Body of pancreas (tissue), 4 donors: ENCODE measurements around the gene GNAT3. TPM values are rescaled to one million over a fixed set of nuclear protein-coding genes. Genes with fewer than 3 reads are reported as not detected.
A peak's percentile ranks its signal among the peaks of the same experiment; 100 is the strongest.

Source experiments
- ATAC-seq: fragments of 150-250 bp; one replicate; pipeline ENCODE4 v1.9.1; 2016
- DNase-seq, 4 donors: peaks; one replicate each; pipeline ENCODE4 v3.0.0-alpha.2; 2019
- H3K27ac ChIP-seq, 4 donors: fragments of 200-600 bp; sonication (generic); 1 replicate in 3 of 4; 2 replicates in 1 of 4; pipeline versions ENCODE4 v1.5.1 to v1.6.1; 2016 to 2019; ENCODE audit warnings: mild to moderate bottlenecking in 1 of 4, mixed read lengths in 1 of 4, moderate library complexity in 1 of 4
- H3K27me3 ChIP-seq, 2 donors: fragments of 200-600 bp; sonication (generic); one replicate each; pipeline ENCODE4 v1.6.0; 2016; ENCODE audit warnings: mild to moderate bottlenecking in 1 of 2
- H3K36me3 ChIP-seq, 2 donors: fragments of 200-600 bp; sonication (generic); replicated peaks in 1 of 2; 2 replicates each; pipeline ENCODE4 v1.5.1; 2016; ENCODE audit warnings: low read depth in 2 of 2; ENCODE audit not compliant: insufficient read depth in 1 of 2
- H3K4me1 ChIP-seq: fragments of 200-600 bp; sonication (generic); one replicate; pipeline ENCODE4 v1.6.0; 2016
- H3K4me3 ChIP-seq, 2 donors: fragments of 200-600 bp; sonication (generic); 1 replicate in 1 of 2; 2 replicates in 1 of 2; pipeline ENCODE4 v1.5.1; 2016 to 2019
- H3K9me3 ChIP-seq, 3 donors: fragments of 200-600 bp; sonication (generic); 1 replicate in 2 of 3; 2 replicates in 1 of 3; pipeline ENCODE4 v1.5.1; 2016
- POLR2A ChIP-seq, 3 donors: fragments of 450-650 bp; IDR thresholded peaks; one replicate each; pipeline ENCODE4 v1.6.1; 2016; ENCODE audit warnings: antibody characterized with exemption in 3 of 3, mild to moderate bottlenecking in 2 of 3
- WGBS, 2 donors: methylation state at CpG; one replicate each; pipeline ENCODE4 v1.1.5; 2017; 5-methylcytosine and 5-hydroxymethylcytosine counted together
- intact Hi-C: fragments of 100-400 bp; cut with DNase I; formaldehyde crosslinking; loops from one replicate; pipeline ENCODE4 v1.15.1; 2023
- total RNA-seq, 2 donors: library from RNA; depleted of rRNA; stranded (reverse); fragments of >200 nt; gene quantifications; one replicate each; pipeline ENCODE4 v1.1.0, GENCODE V29; 2016
- TF ChIP-seq, protein P1 (sequence below), 7 experiments: fragments of 450-650 bp in 4 of 7; fragments of 200-600 bp in 3 of 7; sonication (generic) in 3 of 7; IDR thresholded peaks; one replicate each; pipeline ENCODE4 v1.5.1; 2016 to 2019; ENCODE audit warnings: antibody characterized with exemption in 7 of 7

GNAT3 gene
- total RNA-seq, 2 donors from 2014 or later: 0.26 TPM; not detected in 1

- no peaks in the 10 kb centered on the region for H3K36me3 ChIP-seq
- H3K4me3 ChIP-seq: no peak overlapping the region
- H3K4me1 ChIP-seq: no peaks in the 10 kb centered on the region
- DNase-seq: no peak
- no peaks in the 10 kb centered on the region for H3K9me3 ChIP-seq
- no peaks in the 10 kb centered on the region for H3K27me3 ChIP-seq
- intact Hi-C loops: no loop called here
- no peak for ATAC-seq
- TF ChIP-seq POLR2A (IDR thresholded peaks at IDR 0.05): no peak
- TF ChIP-seq, protein P1, sequence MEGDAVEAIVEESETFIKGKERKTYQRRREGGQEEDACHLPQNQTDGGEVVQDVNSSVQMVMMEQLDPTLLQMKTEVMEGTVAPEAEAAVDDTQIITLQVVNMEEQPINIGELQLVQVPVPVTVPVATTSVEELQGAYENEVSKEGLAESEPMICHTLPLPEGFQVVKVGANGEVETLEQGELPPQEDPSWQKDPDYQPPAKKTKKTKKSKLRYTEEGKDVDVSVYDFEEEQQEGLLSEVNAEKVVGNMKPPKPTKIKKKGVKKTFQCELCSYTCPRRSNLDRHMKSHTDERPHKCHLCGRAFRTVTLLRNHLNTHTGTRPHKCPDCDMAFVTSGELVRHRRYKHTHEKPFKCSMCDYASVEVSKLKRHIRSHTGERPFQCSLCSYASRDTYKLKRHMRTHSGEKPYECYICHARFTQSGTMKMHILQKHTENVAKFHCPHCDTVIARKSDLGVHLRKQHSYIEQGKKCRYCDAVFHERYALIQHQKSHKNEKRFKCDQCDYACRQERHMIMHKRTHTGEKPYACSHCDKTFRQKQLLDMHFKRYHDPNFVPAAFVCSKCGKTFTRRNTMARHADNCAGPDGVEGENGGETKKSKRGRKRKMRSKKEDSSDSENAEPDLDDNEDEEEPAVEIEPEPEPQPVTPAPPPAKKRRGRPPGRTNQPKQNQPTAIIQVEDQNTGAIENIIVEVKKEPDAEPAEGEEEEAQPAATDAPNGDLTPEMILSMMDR (IDR thresholded peaks at IDR 0.05): no peak
- no peak overlapping the region for H3K27ac ChIP-seq
- 69 to 72% methylated on average over 4 of the region's 4 CpGs for WGBS, 2 donors
These were observed 51.9 kb downstream of the GNAT3 start for GRCh38 chr7:80459776-80460510.

DNA sequence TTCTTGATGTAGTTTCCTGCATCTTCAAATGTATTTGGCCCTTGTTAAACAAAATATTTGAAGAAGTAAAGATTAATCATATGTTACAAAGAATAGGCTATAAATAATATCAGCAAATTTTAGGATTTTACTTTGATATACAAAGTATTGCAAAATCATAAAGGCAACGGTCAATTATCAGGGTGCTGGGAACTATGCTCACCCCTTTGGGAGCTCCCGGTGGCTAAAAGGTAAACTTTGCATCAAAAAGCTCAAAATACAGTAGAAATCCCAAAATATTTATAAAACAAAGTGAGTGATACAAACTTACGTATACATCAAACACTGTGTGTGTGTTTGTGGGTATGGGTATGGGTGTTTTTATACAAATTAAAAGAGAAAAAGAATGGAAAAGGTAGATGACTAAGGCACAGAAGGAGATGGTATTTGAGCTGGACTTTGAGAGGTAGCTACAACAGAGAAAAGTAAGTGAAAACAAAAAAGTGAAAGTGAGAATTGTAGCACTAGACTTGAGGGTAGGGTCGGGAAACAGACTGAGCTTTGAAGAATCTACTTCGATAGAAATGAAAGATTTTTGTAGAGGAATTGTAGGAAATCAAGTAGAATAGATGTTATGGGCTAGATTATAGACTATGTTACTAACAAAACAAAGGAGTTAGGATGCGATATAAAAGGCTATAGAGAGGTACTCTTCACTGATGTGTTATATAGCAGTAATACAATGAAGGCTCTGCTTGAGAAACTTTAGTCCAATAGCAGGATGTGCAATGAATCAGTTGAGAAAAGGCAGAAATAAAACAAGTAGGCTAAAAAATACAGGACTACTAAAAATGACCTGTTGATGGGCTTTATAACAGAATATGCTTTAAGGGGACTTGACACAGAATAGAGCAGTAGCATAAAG is 52.8 kb downstream of the GNAT3 start:
- Histone ChIP-seq H3K9me3 (no peaks in the 10 kb centered on the region), H3K4me1 (no peaks in the 10 kb centered on the region), H3K36me3 (no peaks in the 10 kb centered on the region), H3K4me3 (no peak overlapping the region), H3K27me3 (no peaks in the 10 kb centered on the region), H3K27ac (no peak overlapping the region)
- no peak for DNase-seq
- no peak for ATAC-seq
- TF ChIP-seq, protein P1 (IDR thresholded peaks at IDR 0.05): no peak
- TF ChIP-seq POLR2A (IDR thresholded peaks at IDR 0.05): no peak
- WGBS, 2 donors: 71 to 74% methylated on average over 6 of the region's 6 CpGs
- intact Hi-C loops: no loop called here

GRCh38 chr7:80453699-80454340 is 58.0 kb downstream of the GNAT3 start:
- no peaks in the 10 kb centered on the region for H3K9me3 ChIP-seq
- intact Hi-C loops: no loop called here
- 41 to 52% methylated on average over 2 of the region's 2 CpGs for WGBS, 2 donors
- peaks cover 17% of the 10 kb centered on the region for H3K4me1 ChIP-seq
- DNase-seq: no peak
- no peak overlapping the region for H3K27ac ChIP-seq
- ATAC-seq: no peak
- no peaks in the 10 kb centered on the region for H3K36me3 ChIP-seq
- H3K27me3 ChIP-seq: no peaks in the 10 kb centered on the region
- H3K4me3 ChIP-seq: no peak overlapping the region
- TF ChIP-seq, protein P1 (IDR thresholded peaks at IDR 0.05): peak in 6 of 7 experiments; percentile 18 to 54 (median 46)
- no peak for TF ChIP-seq POLR2A (IDR thresholded peaks at IDR 0.05)

- peak; percentile 55 for ATAC-seq
- H3K4me1 ChIP-seq: peaks cover 17% of the 10 kb centered on the region
- TF ChIP-seq, protein P1 (IDR thresholded peaks at IDR 0.05): no peak
- TF ChIP-seq POLR2A (IDR thresholded peaks at IDR 0.05): no peak
- no peaks in the 10 kb centered on the region for H3K36me3 ChIP-seq
- intact Hi-C loops: no loop called here
- H3K4me3 ChIP-seq: no peak overlapping the region
- H3K27me3 ChIP-seq: no peaks in the 10 kb centered on the region
- no peaks in the 10 kb centered on the region for H3K9me3 ChIP-seq
- DNase-seq: no peak
- 24 to 40% methylated on average over 6 of the region's 6 CpGs for WGBS, 2 donors
- H3K27ac ChIP-seq: no peak overlapping the region
These were observed 61.1 kb downstream of the GNAT3 start for GRCh38 chr7:80450621-80451308.
